ENCODE data around the gene PALLD. TPM values are rescaled to one million over a fixed set of nuclear protein-coding genes. Genes with fewer than 3 reads are reported as not detected.

PALLD gene
- total RNA-seq, 1 experiment from 2014 or later: 26.7 TPM

GRCh38 chr4:168585168-168586091 lies 88.6 kb downstream of the PALLD start:
- peak overlapping the region; percentile 100 for H3K27ac ChIP-seq (ENCODE audit: low read length)
- no peaks in the 10 kb centered on the region for H3K79me2 ChIP-seq (ENCODE audit: low read length)
- H3K9ac ChIP-seq (ENCODE audit: low read length): peak overlapping the region; percentile 83
- CTCF ChIA-PET: interaction anchor here (0.5 to 1.1 kb wide), 8 partner anchors 47 to 336 kb away, joined by 3 to 7 read pairs (median 4); no protein-coding TSS in a partner anchor
- no peak overlapping the region for H2AFZ ChIP-seq (ENCODE audit: low read length)
- no peaks in the 10 kb centered on the region for H3K27me3 ChIP-seq (ENCODE audit: low read length)
- peak overlapping the region; percentile 46 for H3K4me2 ChIP-seq (ENCODE audit: low read length)
- no TSS peak for BruUV-seq (replicated peaks)
- TF ChIP-seq EZH2 (IDR thresholded peaks at IDR 0.05; ENCODE audit: low read length, unreplicated experiment) (no peak), EZH2phosphoT487 (IDR thresholded peaks at IDR 0.05; ENCODE audit: borderline replicate concordance, low read length) (no peak), CTCF (conservative IDR thresholded peaks at IDR 0.05; ENCODE audit: low read depth, low read length) (peak; percentile 72)
- H3K36me3 ChIP-seq (ENCODE audit: low read depth, low read length): no peaks in the 10 kb centered on the region
- H3F3A ChIP-seq (ENCODE audit: low read length, unreplicated experiment): peaks cover 12% of the 10 kb centered on the region
- DNase-seq: peak; percentile 82
- intact Hi-C loops (cut with micrococcal nuclease): loop anchor here (1.0 to 10.0 kb wide), 8 partner anchors 43 to 401 kb away; partner anchors contain the start of gene DDX60L
- H3K4me1 ChIP-seq (ENCODE audit: insufficient read depth, low read length): peaks cover 70% of the 10 kb centered on the region
- POLR2A ChIA-PET (ENCODE audit: unreplicated experiment): interaction anchor here (0.6 to 0.7 kb wide), 4 partner anchors 48 to 83 kb away, joined by 3 to 6 read pairs (median 6); no protein-coding TSS in a partner anchor
- no peaks in the 10 kb centered on the region for H3K9me3 ChIP-seq (ENCODE audit: low read length)
- no peaks in the 10 kb centered on the region for H3K9me2 ChIP-seq (replicated peaks; ENCODE audit: low read length)
- peak; percentile 39 for ATAC-seq
- no peaks in the 10 kb centered on the region for H4K20me1 ChIP-seq (ENCODE audit: low read length)
- H3K4me3 ChIP-seq (ENCODE audit: low read length): no peak overlapping the region

DNA sequence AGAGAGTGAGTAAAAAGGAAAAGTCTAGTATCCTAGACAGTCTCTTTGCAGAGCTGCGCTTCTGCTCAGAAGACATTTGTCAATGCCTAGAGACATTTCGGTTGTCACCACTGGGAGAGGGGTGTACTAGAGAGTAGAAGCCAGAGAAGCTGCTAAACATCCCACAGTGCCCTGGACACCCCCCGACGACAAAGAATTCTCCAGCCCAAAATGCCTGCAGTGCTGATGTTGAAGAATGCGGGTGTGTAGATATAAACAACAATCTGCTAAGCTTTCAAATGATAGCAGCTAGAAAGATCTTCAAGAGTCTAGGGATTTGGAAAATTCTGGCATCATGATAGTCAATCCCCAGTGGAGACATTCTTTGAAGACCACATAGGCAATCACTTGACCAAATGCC lies 90.1 kb downstream of the PALLD start:
- no peak for TF ChIP-seq CTCF (conservative IDR thresholded peaks at IDR 0.05; ENCODE audit: low read depth, low read length)
- TF ChIP-seq EZH2 (IDR thresholded peaks at IDR 0.05; ENCODE audit: low read length, unreplicated experiment): no peak
- TF ChIP-seq EZH2phosphoT487 (IDR thresholded peaks at IDR 0.05; ENCODE audit: borderline replicate concordance, low read length): no peak
- H3K79me2 ChIP-seq (ENCODE audit: low read length): no peaks in the 10 kb centered on the region
- H3K9ac ChIP-seq (ENCODE audit: low read length): peak overlapping the region; percentile 83
- no peaks in the 10 kb centered on the region for H3K27me3 ChIP-seq (ENCODE audit: low read length)
- H3K27ac ChIP-seq (ENCODE audit: low read length): peak overlapping the region; percentile 100
- DNase-seq (no peak), ATAC-seq (no peak)
- intact Hi-C loops (cut with micrococcal nuclease): loop anchor here (1.0 to 10.0 kb wide), 6 partner anchors 45 to 402 kb away; no protein-coding TSS in a partner anchor
- no peaks in the 10 kb centered on the region for H3K9me2 ChIP-seq (replicated peaks; ENCODE audit: low read length)
- no peaks in the 10 kb centered on the region for H4K20me1 ChIP-seq (ENCODE audit: low read length)
- CTCF ChIA-PET: interaction anchor here (1.0 kb wide), 1 partner anchor 73 kb away, joined by 3 read pairs; no protein-coding TSS in a partner anchor
- peaks cover 12% of the 10 kb centered on the region for H3F3A ChIP-seq (ENCODE audit: low read length, unreplicated experiment)
- H3K4me1 ChIP-seq (ENCODE audit: insufficient read depth, low read length): peaks cover 71% of the 10 kb centered on the region
- H3K9me3 ChIP-seq (ENCODE audit: low read length): no peaks in the 10 kb centered on the region
- POLR2A ChIA-PET (ENCODE audit: unreplicated experiment): interaction anchor here (1.0 to 1.1 kb wide), 2 partner anchors 46 to 72 kb away, joined by 4 to 5 read pairs; no protein-coding TSS in a partner anchor
- no TSS peak for BruUV-seq (replicated peaks)
- peak overlapping the region; percentile 69 for H3K4me2 ChIP-seq (ENCODE audit: low read length)
- peak overlapping the region; percentile 38 for H3K4me3 ChIP-seq (ENCODE audit: low read length)
- no peak overlapping the region for H2AFZ ChIP-seq (ENCODE audit: low read length)
- H3K36me3 ChIP-seq (ENCODE audit: low read depth, low read length): no peaks in the 10 kb centered on the region
